Fibroblast of pulmonary artery (primary cell): ENCODE results near the gene ZFYVE27.

ENCODE experiments used
- DNase-seq: peaks from one replicate; pipeline ENCODE4 v3.0.0-alpha.2; 2010; ENCODE audit warnings: low read depth
- H3K4me3 ChIP-seq: replicated peaks from 2 replicates; pipeline ENCODE4 v1.5.1; 2011; ENCODE audit warnings: low read depth, mild to moderate bottlenecking, control low read depth, low read length, moderate library complexity
- TF ChIP-seq, protein P1 (sequence below): IDR thresholded peaks from 2 replicates; pipeline ENCODE4 v1.5.1; 2011; ENCODE audit warnings: mild to moderate bottlenecking, control low read depth, low read length, inconsistent platforms; ENCODE audit errors: missing control alignments

ZFYVE27 gene

GRCh38 chr10:97796651-97797050 lies 59.7 kb downstream of the ZFYVE27 start:
- no peak for DNase-seq
- TF ChIP-seq, protein P1, sequence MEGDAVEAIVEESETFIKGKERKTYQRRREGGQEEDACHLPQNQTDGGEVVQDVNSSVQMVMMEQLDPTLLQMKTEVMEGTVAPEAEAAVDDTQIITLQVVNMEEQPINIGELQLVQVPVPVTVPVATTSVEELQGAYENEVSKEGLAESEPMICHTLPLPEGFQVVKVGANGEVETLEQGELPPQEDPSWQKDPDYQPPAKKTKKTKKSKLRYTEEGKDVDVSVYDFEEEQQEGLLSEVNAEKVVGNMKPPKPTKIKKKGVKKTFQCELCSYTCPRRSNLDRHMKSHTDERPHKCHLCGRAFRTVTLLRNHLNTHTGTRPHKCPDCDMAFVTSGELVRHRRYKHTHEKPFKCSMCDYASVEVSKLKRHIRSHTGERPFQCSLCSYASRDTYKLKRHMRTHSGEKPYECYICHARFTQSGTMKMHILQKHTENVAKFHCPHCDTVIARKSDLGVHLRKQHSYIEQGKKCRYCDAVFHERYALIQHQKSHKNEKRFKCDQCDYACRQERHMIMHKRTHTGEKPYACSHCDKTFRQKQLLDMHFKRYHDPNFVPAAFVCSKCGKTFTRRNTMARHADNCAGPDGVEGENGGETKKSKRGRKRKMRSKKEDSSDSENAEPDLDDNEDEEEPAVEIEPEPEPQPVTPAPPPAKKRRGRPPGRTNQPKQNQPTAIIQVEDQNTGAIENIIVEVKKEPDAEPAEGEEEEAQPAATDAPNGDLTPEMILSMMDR, result no peak
- H3K4me3 ChIP-seq, result no peak overlapping the region

- TF ChIP-seq, protein P1, result no peak
- H3K4me3 ChIP-seq, result no peak overlapping the region
- no peak for DNase-seq
Measured at GRCh38 chr10:97798958-97799610, 62.2 kb downstream of the ZFYVE27 start.

GRCh38 chr10:97800474-97800873 lies 63.5 kb downstream of the ZFYVE27 start:
- TF ChIP-seq, protein P1, result no peak
- no peak for DNase-seq
- no peak overlapping the region for H3K4me3 ChIP-seq

DNA sequence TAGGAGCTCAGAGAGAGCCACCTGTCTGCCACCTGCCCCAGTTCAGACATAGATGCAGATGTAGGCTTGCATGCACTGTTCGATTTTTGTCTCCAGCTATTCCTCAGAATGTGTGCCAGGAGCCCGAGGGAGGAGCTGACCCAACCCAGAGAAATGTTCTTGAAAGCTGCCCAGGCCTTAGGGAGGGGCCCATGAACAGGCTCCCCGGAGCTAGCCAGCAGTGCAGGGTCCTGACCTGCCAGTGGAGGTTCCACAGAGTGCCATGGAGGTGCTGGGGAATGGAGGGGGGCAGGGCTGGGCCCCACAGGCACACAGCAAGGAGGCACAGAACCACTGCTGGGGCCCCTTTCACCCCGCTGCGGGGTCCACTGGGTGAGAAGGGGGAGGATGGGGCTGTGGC lies 64.5 kb downstream of the ZFYVE27 start:
- no peak for DNase-seq
- no peak overlapping the region for H3K4me3 ChIP-seq
- TF ChIP-seq, protein P1, result no peak

- H3K4me3 ChIP-seq, result no peak overlapping the region
- TF ChIP-seq, protein P1, result no peak
- DNase-seq, result no peak
Measured at GRCh38 chr10:97805096-97805884, 68.4 kb downstream of the ZFYVE27 start.

DNA sequence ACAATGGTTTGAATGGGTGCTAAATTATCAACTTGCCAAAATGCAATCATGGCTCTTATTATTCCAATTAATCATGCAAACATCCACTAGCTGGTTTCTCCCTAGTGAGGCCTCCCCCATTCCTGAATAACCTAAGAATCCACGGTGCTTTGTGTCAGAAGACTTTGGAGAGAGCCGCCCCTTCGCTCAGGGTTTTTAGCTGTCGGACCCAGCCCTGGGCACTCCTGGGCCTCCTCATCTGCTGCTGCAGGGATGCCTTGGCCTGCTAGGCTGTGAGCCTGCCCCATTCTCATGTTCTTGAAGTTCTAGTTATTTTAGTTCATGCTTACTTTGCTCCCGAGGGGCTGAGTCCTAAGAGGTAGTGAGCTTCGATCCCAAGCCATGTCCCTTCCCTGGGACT lies 69.0 kb downstream of the ZFYVE27 start:
- no peak for DNase-seq
- TF ChIP-seq, protein P1, result no peak
- H3K4me3 ChIP-seq, result no peak overlapping the region
